Keratinocyte (primary cell): ENCODE results near the gene NEUROD1. TPM values are rescaled to one million over a fixed set of nuclear protein-coding genes. Genes with fewer than 3 reads are reported as not detected.

ENCODE experiments used
- DNase-seq: peaks from one replicate; pipeline ENCODE4 v3.0.0-alpha.2; 2011; ENCODE audit warnings: low read depth, missing footprints, low spot score
- FAIRE-seq: peaks from 2 replicates; lab custom pipeline; 2011; peaks lifted over from hg19 to GRCh38; lab: Jason Lieb, UNC
- H2AFZ ChIP-seq: 2 replicates; pipeline ENCODE4 v1.6.0; 2012; ENCODE audit warnings: low read length, control low read depth, inconsistent platforms; ENCODE audit not compliant: control insufficient read depth
- H3K27ac ChIP-seq: 2 replicates; pipeline ENCODE4 v1.5.1; 2011; ENCODE audit warnings: low read length; ENCODE audit not compliant: control insufficient read depth, insufficient read depth
- H3K27me3 ChIP-seq: 3 replicates; pipeline ENCODE4 v1.6.0; 2011; ENCODE audit warnings: low read length; ENCODE audit not compliant: control insufficient read depth, insufficient read depth; ENCODE audit errors: extremely low read depth
- H3K36me3 ChIP-seq, 2 experiments: 2 replicates in 1 of 2; 3 replicates in 1 of 2; pipeline ENCODE4 v1.5.1; 2011; ENCODE audit warnings: low read length in 2 of 2, mild to moderate bottlenecking in 1 of 2; ENCODE audit not compliant: control insufficient read depth in 2 of 2, insufficient read depth in 2 of 2; ENCODE audit errors: extremely low read depth in 1 of 2
- H3K4me1 ChIP-seq: 3 replicates; pipeline ENCODE4 v1.5.1; 2011; ENCODE audit warnings: low read length; ENCODE audit not compliant: control insufficient read depth, insufficient read depth; ENCODE audit errors: extremely low read depth
- H3K4me2 ChIP-seq: 3 replicates; pipeline ENCODE4 v1.6.0; 2011; ENCODE audit warnings: low read depth, low read length; ENCODE audit not compliant: control insufficient read depth, insufficient read depth; ENCODE audit errors: extremely low read depth
- H3K4me3 ChIP-seq, 3 experiments: fragments of 200-600 bp in 1 of 3; sonication (generic) in 1 of 3; 2 replicates in 2 of 3; 3 replicates in 1 of 3; pipeline ENCODE4 v1.5.1; 2011 to 2016; ENCODE audit warnings: low read length in 3 of 3, mild to moderate bottlenecking in 3 of 3, control low read depth in 2 of 3, inconsistent platforms in 1 of 3, low read depth in 1 of 3, mixed read lengths in 1 of 3, mixed run types in 1 of 3, moderate library complexity in 1 of 3; ENCODE audit not compliant: control insufficient read depth in 2 of 3, insufficient read depth in 2 of 3; ENCODE audit errors: extremely low read depth in 1 of 3
- H3K79me2 ChIP-seq: 2 replicates; pipeline ENCODE4 v1.6.0; 2012; ENCODE audit warnings: low read length; ENCODE audit not compliant: control insufficient read depth, insufficient read depth
- H3K9ac ChIP-seq: 3 replicates; pipeline ENCODE4 v1.6.0; 2011; ENCODE audit warnings: low read length; ENCODE audit not compliant: control insufficient read depth, insufficient read depth; ENCODE audit errors: extremely low read depth
- H3K9me1 ChIP-seq: 3 replicates; pipeline ENCODE4 v1.6.0; 2011; ENCODE audit warnings: low read length; ENCODE audit not compliant: control insufficient read depth, insufficient read depth; ENCODE audit errors: extremely low read depth
- H3K9me3 ChIP-seq: 2 replicates; pipeline ENCODE4 v1.5.1; 2012; ENCODE audit warnings: low read depth, low read length; ENCODE audit not compliant: control insufficient read depth
- H4K20me1 ChIP-seq: 3 replicates; pipeline ENCODE4 v1.6.0; 2011; ENCODE audit warnings: low read length; ENCODE audit not compliant: control insufficient read depth, insufficient read depth; ENCODE audit errors: extremely low read depth
- CTCF ChIP-seq, 3 experiments: IDR thresholded peaks in 1 of 3; conservative IDR thresholded peaks in 1 of 3; optimal IDR thresholded peaks in 1 of 3; 2 replicates in 2 of 3; 3 replicates in 1 of 3; pipeline versions ENCODE3 to v1.5.1; 2011; ENCODE audit warnings: low read length in 3 of 3, mild to moderate bottlenecking in 3 of 3, moderate library complexity in 2 of 3, control low read depth in 1 of 3, inconsistent platforms in 1 of 3; ENCODE audit not compliant: insufficient read depth in 2 of 3; ENCODE audit errors: extremely low read depth in 1 of 3
- EZH2 ChIP-seq: IDR thresholded peaks from one replicate; pipeline ENCODE4 v1.6.1; 2012; ENCODE audit warnings: inconsistent platforms, mild to moderate bottlenecking, low read length, moderate library complexity
- dilution Hi-C: fragments of 300-500 bp; cut with MboI; formaldehyde crosslinking; loops from one replicate; pipeline ENCODE4 v1.7.0; 2020; ENCODE audit warnings: low sequenced_read_pairs; ENCODE audit not compliant: extremely low pct_ligation_motif_present
- polyA minus RNA-seq, 3 experiments: library from RNA; depleted of rRNA, polyadenylated mRNA; stranded (reverse); fragments of >200 nt; gene quantifications; 1 replicate in 1 of 3; 2 replicates in 1 of 3; 3 replicates in 1 of 3; pipeline ENCODE4 v1.2.3, GENCODE V29; 2011
- polyA plus RNA-seq, 5 experiments: library from polyadenylated mRNA; depleted of rRNA in 3 of 5; stranded (reverse) in 3 of 5; stranded (forward) in 1 of 5; unstranded in 1 of 5; fragments of >200 nt; gene quantifications; 1 replicate in 1 of 5; 2 replicates in 3 of 5; 3 replicates in 1 of 5; pipeline versions ENCODE4 v1.2.1 to v1.2.3, GENCODE V29; 2011 to 2012; ENCODE audit warnings: missing spikeins in 2 of 5, low read depth in 1 of 5, low replicate concordance in 1 of 5

Gene NEUROD1
- polyA plus RNA-seq: not detected in 3 replicates
- polyA plus RNA-seq (2011; ENCODE audit: low read depth): not detected
- polyA plus RNA-seq (2011; cell fraction: cytosol; rRNA removed): not detected in 2 replicates
- not detected in 2 replicates for polyA plus RNA-seq (2011; cell fraction: nucleus; rRNA removed)
- not detected in 2 replicates for polyA plus RNA-seq (2012; ENCODE audit: low replicate concordance)
- not detected in 3 replicates for polyA minus RNA-seq
- not detected for polyA minus RNA-seq (2011; cell fraction: cytosol; rRNA and poly(A)+ RNA removed)
- not detected in 2 replicates for polyA minus RNA-seq (2011; cell fraction: nucleus; rRNA and poly(A)+ RNA removed)

GRCh38 chr2:181680055-181680936, at the start of gene NEUROD1:
Gene NEUROD1, minus strand, starts transcription at chr2:181680517. Its CDS starts 1,657 bp downstream, at chr2:181678860.
- FAIRE-seq: no peak
- peaks cover 78% of the 10 kb centered on the region for H3K27me3 ChIP-seq
- H3K4me2 ChIP-seq: peak within 1 kb of the TSS; percentile 59
- H3K79me2 ChIP-seq: no peaks in the 10 kb centered on the region
- H3K27ac ChIP-seq: no peak within 1 kb of the TSS
- no peak within 1 kb of the TSS for H3K9ac ChIP-seq
- H3K36me3 ChIP-seq: no peaks in the 10 kb centered on the region
- no peaks in the 10 kb centered on the region for H3K9me3 ChIP-seq
- dilution Hi-C loops: no loop called here
- H3K9me1 ChIP-seq: no peaks in the 10 kb centered on the region
- H3K4me1 ChIP-seq: peaks cover 6% of the 10 kb centered on the region
- H3K4me3 ChIP-seq: peak within 1 kb of the TSS in 1 of 3 experiments; percentile 17
- TF ChIP-seq EZH2 (no peak), CTCF (optimal IDR thresholded peaks at IDR 0.05 in 1 of 3, IDR thresholded peaks at IDR 0.05 in 1 of 3, conservative IDR thresholded peaks at IDR 0.05 in 1 of 3; ENCODE audit: extremely low read depth in 1 of 3, insufficient read depth in 2 of 3, low read length in 3 of 3) (no peak)
- DNase-seq: no peak
- H2AFZ ChIP-seq: no peak within 1 kb of the TSS
- H4K20me1 ChIP-seq: no peaks in the 10 kb centered on the region

GRCh38 chr2:181725476-181725875, 45.2 kb upstream of the NEUROD1 start:
- Histone ChIP-seq H3K79me2 (no peaks in the 10 kb centered on the region), H3K4me2 (no peak overlapping the region), H3K9me1 (no peaks in the 10 kb centered on the region), H2AFZ (no peak overlapping the region), H3K27ac (no peak overlapping the region), H3K9me3 (no peaks in the 10 kb centered on the region), H3K27me3 (no peaks in the 10 kb centered on the region), H3K9ac (no peak overlapping the region), H4K20me1 (no peaks in the 10 kb centered on the region), H3K4me3 (no peak overlapping the region), H3K4me1 (no peaks in the 10 kb centered on the region), H3K36me3 (no peaks in the 10 kb centered on the region)
- DNase-seq: no peak
- TF ChIP-seq CTCF (optimal IDR thresholded peaks at IDR 0.05 in 1 of 3, IDR thresholded peaks at IDR 0.05 in 1 of 3, conservative IDR thresholded peaks at IDR 0.05 in 1 of 3; ENCODE audit: extremely low read depth in 1 of 3, insufficient read depth in 2 of 3, low read length in 3 of 3): no peak
- dilution Hi-C loops: no loop called here
- FAIRE-seq: no peak
